Upper lobe of left lung (tissue), 4 donors: Measurements from ENCODE around the gene DLX5.

Source experiments
- EP300 ChIP-seq, 4 donors: sonication (generic); formaldehyde crosslinking; IDR thresholded peaks; one replicate each; pipeline ENCODE4 v1.5.1; 2017; ENCODE audit warnings: antibody characterized with exemption in 4 of 4, control low read depth in 2 of 4
- POLR2A ChIP-seq, 4 donors: fragments of 450-650 bp; IDR thresholded peaks; one replicate each; pipeline ENCODE4 v1.5.1; 2016 to 2017; ENCODE audit warnings: antibody characterized with exemption in 4 of 4, mild to moderate bottlenecking in 2 of 4
- POLR2AphosphoS5 ChIP-seq, 2 donors: sonication (generic); formaldehyde crosslinking; IDR thresholded peaks; one replicate each; pipeline ENCODE4 v1.5.1; 2017; ENCODE audit warnings: antibody characterized with exemption in 2 of 2
- TF ChIP-seq, protein P1 (sequence below), 6 experiments: fragments of 450-650 bp in 4 of 6; fragments of 200-600 bp in 2 of 6; sonication (generic) in 2 of 6; IDR thresholded peaks; one replicate each; pipeline ENCODE4 v1.5.1; 2016 to 2019; ENCODE audit warnings: antibody characterized with exemption in 6 of 6

DNA sequence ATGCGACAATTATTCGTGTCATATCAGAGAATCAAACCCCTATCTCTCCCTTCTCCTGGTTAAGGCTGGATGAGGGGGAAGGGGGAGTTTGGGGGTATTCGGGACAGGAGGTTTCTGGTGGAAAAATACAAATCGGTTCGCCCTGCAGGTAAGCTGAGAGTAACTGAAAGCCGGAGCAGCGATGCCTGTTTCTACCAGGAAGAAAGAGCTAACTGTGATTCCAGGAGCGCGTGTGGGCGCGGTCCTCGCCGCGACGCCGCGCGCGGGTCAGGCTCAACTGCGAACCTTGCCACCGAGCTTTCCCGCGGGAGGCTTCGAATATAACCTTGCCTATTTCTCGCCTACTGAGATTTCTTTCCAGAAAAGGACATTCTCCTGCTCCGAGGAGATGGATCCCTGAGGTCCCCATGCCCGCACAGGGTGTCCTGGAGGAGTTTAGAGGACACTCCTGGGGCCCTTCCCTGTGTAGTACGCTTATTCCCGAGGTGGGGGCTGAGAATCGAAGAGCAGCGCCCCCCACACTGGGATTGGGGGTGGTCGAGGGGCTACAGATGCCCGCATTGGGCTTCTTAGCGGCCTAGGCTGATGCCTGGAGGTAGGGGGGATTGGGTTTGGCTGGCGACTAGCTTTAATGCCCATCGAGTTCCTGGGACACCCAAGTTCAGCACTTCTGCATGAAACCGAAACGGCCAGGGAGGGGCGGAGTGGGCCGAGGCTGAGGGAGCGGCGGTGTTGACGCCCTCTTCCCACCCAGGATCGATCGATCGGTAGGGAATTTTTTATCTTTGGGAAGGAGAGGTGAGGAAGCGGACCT is 32.2 kb downstream of the DLX5 start:
- TF ChIP-seq POLR2A (IDR thresholded peaks at IDR 0.05) (no peak), POLR2AphosphoS5 (IDR thresholded peaks at IDR 0.05) (no peak), EP300 (IDR thresholded peaks at IDR 0.05) (no peak)
- TF ChIP-seq, protein P1, sequence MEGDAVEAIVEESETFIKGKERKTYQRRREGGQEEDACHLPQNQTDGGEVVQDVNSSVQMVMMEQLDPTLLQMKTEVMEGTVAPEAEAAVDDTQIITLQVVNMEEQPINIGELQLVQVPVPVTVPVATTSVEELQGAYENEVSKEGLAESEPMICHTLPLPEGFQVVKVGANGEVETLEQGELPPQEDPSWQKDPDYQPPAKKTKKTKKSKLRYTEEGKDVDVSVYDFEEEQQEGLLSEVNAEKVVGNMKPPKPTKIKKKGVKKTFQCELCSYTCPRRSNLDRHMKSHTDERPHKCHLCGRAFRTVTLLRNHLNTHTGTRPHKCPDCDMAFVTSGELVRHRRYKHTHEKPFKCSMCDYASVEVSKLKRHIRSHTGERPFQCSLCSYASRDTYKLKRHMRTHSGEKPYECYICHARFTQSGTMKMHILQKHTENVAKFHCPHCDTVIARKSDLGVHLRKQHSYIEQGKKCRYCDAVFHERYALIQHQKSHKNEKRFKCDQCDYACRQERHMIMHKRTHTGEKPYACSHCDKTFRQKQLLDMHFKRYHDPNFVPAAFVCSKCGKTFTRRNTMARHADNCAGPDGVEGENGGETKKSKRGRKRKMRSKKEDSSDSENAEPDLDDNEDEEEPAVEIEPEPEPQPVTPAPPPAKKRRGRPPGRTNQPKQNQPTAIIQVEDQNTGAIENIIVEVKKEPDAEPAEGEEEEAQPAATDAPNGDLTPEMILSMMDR (IDR thresholded peaks at IDR 0.05): no peak
